Right lobe of liver (tissue), 4 donors: ENCODE results near the gene PAGE1.

Source experiments
- POLR2A ChIP-seq: fragments of 450-650 bp; IDR thresholded peaks from one replicate; pipeline ENCODE4 v1.6.1; 2017; ENCODE audit warnings: antibody characterized with exemption, mild to moderate bottlenecking
- TF ChIP-seq, protein P1 (sequence below), 4 donors: fragments of 200-600 bp in 3 of 4; fragments of 450-650 bp in 1 of 4; IDR thresholded peaks; one replicate each; pipeline versions ENCODE4 v1.5.1 to v1.8.0; 2016 to 2022; ENCODE audit warnings: antibody characterized with exemption in 4 of 4, mild to moderate bottlenecking in 2 of 4
- donor health status: DM: no; HTN: no; CAD: no.
- donor health status: DM: no; HTN: no; CAD: no.
- donor health status: DM: no; HTN: yes; CAD: no.

DNA sequence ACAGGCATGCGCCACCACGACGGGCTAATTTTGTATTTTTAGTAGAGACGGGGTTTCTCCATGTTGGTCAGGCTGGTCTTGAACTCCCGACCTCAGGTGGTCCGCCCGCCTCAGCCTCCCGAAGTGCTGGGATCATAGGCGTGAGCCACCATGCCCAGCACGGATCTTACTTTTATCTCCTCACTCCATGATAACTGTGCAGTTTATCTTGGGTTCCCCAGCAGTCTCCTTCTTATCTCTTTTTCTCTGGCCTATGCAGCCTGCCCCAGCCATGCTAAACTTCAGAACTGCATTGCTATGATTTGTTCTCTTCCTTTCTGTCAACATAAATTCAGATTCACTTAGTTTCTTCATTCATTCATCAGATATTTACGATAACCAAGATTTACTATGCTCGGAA lies 22.4 kb downstream of the PAGE1 start:
- TF ChIP-seq, protein P1, sequence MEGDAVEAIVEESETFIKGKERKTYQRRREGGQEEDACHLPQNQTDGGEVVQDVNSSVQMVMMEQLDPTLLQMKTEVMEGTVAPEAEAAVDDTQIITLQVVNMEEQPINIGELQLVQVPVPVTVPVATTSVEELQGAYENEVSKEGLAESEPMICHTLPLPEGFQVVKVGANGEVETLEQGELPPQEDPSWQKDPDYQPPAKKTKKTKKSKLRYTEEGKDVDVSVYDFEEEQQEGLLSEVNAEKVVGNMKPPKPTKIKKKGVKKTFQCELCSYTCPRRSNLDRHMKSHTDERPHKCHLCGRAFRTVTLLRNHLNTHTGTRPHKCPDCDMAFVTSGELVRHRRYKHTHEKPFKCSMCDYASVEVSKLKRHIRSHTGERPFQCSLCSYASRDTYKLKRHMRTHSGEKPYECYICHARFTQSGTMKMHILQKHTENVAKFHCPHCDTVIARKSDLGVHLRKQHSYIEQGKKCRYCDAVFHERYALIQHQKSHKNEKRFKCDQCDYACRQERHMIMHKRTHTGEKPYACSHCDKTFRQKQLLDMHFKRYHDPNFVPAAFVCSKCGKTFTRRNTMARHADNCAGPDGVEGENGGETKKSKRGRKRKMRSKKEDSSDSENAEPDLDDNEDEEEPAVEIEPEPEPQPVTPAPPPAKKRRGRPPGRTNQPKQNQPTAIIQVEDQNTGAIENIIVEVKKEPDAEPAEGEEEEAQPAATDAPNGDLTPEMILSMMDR (IDR thresholded peaks at IDR 0.05) = no peak
- TF ChIP-seq POLR2A = no peak
